H1 (cell line): ENCODE data around the gene ADGRV1. TPM values are rescaled to one million over a fixed set of nuclear protein-coding genes. Genes with fewer than 3 reads are reported as not detected.
A peak's percentile ranks its signal among the peaks of the same experiment; 100 is the strongest.

Experiments
- CBX8 ChIP-seq: fragments of 300-800, 300-1000 bp; sonication (generic); IDR thresholded peaks from 2 replicates; pipeline ENCODE4 v1.7.1; 2016; ENCODE audit warnings: low read depth, low read length, borderline replicate concordance
- KDM4A ChIP-seq: IDR thresholded peaks from one replicate; pipeline ENCODE4 v1.7.1; 2012; ENCODE audit warnings: low read depth, mild to moderate bottlenecking, moderate library complexity, low read length, inconsistent platforms; ENCODE audit not compliant: severe bottlenecking
- NRF1 ChIP-seq: IDR thresholded peaks from 2 replicates; pipeline ENCODE4 v1.6.1; 2011; ENCODE audit warnings: mild to moderate bottlenecking, low read depth, low read length, improper control_type of control experiment
- SP2 ChIP-seq: IDR thresholded peaks from 2 replicates; pipeline ENCODE4 v1.6.1; 2012; ENCODE audit warnings: mild to moderate bottlenecking, low read length, inconsistent platforms
- TEAD4 ChIP-seq: IDR thresholded peaks from 2 replicates; pipeline ENCODE4 v1.6.1; 2012; ENCODE audit warnings: low read depth, low read length, inconsistent platforms, mixed read lengths
- polyA plus RNA-seq, 7 experiments: library from polyadenylated mRNA; depleted of rRNA in 3 of 7; stranded (reverse) in 5 of 7; unstranded in 2 of 7; fragments of >200 nt in 5 of 7; fragments of 200-250 nt in 2 of 7; gene quantifications; 1 replicate in 5 of 7; 2 replicates in 1 of 7; 4 replicates in 1 of 7; pipeline versions ENCODE4 v1.2.1 to v1.2.3, GENCODE V29; 2011 to 2013; ENCODE audit warnings: missing spikeins in 2 of 7, mixed read lengths in 2 of 7
- total RNA-seq: library from RNA; stranded (reverse); fragmentation: NEBNext Ultra II Directional; extraction: Animal tissue kit (Norgen Biotek cat#: 25700); gene quantifications from 2 replicates; pipeline ENCODE4 v1.2.1, GENCODE V29; 2021

The ADGRV1 gene
- total and polyA plus RNA-seq, 2 of the 8 experiments (the other 6 are each of a cell fraction or from before 2014, with no cell fraction given), result 53.1 to 62.2 TPM

GRCh38 chr5:90542827-90543519, 15.6 kb upstream of the ADGRV1 start (continued):
- TF ChIP-seq SP2 (no peak), TEAD4 (0 out of 2 replicates have a peak, but pooled peaks have one; percentile 23), KDM4A (no peak), CBX8 (no peak), NRF1 (no peak)
